Adrenal gland (tissue), 5 donors: ENCODE data around the gene NMT1.

Experiments used
- POLR2A ChIP-seq, 2 donors: fragments of 450-650 bp; IDR thresholded peaks; one replicate each; pipeline ENCODE4 v1.6.1; 2017; ENCODE audit warnings: antibody characterized with exemption in 2 of 2, mild to moderate bottlenecking in 2 of 2, moderate library complexity in 1 of 2
- TF ChIP-seq, protein P1 (sequence below), 6 experiments: fragments of 450-650 bp in 4 of 6; fragments of 200-600 bp in 2 of 6; sonication (generic) in 1 of 6; IDR thresholded peaks; 1 replicate in 5 of 6; 2 replicates in 1 of 6; pipeline versions ENCODE4 v1.5.1 to v1.8.0; 2016 to 2021; ENCODE audit warnings: antibody characterized with exemption in 6 of 6, mild to moderate bottlenecking in 2 of 6, moderate library complexity in 1 of 6
- donor health status: DM: no; HTN: no; CAD: no.

GRCh38 chr17:45114117-45114932 lies 53.2 kb downstream of the NMT1 start:
- TF ChIP-seq, protein P1, sequence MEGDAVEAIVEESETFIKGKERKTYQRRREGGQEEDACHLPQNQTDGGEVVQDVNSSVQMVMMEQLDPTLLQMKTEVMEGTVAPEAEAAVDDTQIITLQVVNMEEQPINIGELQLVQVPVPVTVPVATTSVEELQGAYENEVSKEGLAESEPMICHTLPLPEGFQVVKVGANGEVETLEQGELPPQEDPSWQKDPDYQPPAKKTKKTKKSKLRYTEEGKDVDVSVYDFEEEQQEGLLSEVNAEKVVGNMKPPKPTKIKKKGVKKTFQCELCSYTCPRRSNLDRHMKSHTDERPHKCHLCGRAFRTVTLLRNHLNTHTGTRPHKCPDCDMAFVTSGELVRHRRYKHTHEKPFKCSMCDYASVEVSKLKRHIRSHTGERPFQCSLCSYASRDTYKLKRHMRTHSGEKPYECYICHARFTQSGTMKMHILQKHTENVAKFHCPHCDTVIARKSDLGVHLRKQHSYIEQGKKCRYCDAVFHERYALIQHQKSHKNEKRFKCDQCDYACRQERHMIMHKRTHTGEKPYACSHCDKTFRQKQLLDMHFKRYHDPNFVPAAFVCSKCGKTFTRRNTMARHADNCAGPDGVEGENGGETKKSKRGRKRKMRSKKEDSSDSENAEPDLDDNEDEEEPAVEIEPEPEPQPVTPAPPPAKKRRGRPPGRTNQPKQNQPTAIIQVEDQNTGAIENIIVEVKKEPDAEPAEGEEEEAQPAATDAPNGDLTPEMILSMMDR (IDR thresholded peaks at IDR 0.05), result no peak
- no peak for TF ChIP-seq POLR2A (IDR thresholded peaks at IDR 0.05)
